ENCODE data around the gene RCAN2.

DNA sequence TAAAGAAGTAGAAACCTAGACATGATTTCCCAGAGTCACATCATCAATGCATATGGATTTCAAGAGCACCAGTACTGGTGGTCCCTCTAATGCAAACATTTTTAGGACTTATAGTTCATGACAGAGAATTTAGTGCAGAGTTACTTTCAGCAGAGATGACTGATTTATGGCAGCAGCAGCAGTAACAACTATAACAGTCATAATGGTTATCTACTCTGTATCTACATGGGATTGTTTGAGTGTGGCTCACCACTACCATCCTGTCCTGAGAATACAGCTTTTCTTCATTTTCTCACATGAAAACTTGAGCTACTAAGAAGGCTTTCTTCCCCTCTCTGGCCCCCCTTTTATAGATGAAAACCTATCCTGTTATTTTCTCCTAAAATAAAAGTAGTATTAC, 192.0 kb downstream of the RCAN2 start:
- no peak for TF ChIP-seq POLR2A (IDR thresholded peaks at IDR 0.05)
- TF ChIP-seq, protein P1, sequence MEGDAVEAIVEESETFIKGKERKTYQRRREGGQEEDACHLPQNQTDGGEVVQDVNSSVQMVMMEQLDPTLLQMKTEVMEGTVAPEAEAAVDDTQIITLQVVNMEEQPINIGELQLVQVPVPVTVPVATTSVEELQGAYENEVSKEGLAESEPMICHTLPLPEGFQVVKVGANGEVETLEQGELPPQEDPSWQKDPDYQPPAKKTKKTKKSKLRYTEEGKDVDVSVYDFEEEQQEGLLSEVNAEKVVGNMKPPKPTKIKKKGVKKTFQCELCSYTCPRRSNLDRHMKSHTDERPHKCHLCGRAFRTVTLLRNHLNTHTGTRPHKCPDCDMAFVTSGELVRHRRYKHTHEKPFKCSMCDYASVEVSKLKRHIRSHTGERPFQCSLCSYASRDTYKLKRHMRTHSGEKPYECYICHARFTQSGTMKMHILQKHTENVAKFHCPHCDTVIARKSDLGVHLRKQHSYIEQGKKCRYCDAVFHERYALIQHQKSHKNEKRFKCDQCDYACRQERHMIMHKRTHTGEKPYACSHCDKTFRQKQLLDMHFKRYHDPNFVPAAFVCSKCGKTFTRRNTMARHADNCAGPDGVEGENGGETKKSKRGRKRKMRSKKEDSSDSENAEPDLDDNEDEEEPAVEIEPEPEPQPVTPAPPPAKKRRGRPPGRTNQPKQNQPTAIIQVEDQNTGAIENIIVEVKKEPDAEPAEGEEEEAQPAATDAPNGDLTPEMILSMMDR (IDR thresholded peaks at IDR 0.05), result no peak

Data from adrenal gland (tissue), 5 donors.